ENCODE results near the gene STPG1.

The STPG1 gene

GRCh38 chr1:24392604-24392946 lies 21.0 kb downstream of the STPG1 start:
- no peak for DNase-seq

GRCh38 chr1:24391882-24392603 lies 21.5 kb downstream of the STPG1 start:
- DNase-seq: peak; percentile 49

DNA sequence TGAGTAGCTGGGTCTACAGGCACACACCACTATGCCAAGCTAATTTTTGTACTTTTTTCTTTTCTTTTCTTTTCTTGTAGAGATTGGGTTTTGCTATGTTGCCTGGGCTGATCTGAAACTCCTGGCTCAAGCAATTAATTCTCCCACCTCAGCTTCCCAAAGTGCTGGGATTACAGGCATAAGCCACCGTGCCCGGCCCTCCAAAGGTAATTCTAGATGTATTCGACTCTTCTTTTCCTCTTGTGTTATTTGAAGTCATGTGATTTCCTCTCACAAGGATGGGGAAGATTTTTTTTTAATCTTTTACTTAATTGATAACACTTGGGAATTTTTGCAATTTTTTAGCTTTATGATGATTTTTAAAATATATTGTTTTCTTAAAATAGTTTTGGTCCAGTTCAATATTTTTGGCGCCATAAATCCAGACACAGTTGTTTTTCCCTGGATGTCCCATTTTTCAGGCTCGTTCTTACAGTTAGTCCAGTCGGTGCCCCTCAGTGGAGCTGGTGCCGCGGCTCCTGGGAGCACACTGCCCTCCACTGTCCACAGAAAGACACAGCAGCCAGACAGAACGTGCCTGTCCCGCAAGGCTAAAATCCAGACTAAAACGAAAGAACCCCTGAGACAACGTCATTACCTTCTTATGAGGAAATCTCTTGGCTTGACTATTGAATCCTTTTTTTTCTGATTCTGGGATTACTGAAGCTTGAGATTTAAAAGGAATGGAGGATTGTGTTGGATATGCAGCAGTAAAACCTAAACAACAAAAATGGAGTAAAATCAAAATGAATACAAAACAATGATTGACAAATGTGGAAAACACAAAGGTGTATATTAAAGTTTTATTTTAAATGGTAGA lies 22.4 kb downstream of the STPG1 start:
- DNase-seq: peak; percentile 80

DNA sequence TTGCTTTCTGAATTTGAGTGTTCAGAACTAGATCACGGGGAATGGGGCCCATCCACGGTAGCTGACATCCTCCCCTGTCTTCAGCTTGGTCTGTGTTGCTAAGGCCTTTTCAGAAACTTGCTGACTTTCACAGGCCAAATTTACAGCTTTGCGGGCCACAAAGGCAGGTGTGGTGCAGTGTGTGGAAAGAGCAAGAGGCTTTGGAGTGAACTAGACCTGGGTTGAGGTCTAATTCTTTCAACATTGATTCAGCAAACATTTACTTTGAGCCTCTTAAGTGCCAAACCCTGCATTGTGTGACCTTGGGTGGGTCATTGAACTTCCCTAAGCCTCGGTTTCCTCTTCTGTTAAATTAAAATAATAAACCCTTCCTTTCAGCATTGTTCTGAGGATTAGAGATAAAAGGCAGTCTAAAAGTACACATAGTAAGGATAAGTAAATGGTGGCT lies 24.3 kb downstream of the STPG1 start:
- no peak for DNase-seq

DNA sequence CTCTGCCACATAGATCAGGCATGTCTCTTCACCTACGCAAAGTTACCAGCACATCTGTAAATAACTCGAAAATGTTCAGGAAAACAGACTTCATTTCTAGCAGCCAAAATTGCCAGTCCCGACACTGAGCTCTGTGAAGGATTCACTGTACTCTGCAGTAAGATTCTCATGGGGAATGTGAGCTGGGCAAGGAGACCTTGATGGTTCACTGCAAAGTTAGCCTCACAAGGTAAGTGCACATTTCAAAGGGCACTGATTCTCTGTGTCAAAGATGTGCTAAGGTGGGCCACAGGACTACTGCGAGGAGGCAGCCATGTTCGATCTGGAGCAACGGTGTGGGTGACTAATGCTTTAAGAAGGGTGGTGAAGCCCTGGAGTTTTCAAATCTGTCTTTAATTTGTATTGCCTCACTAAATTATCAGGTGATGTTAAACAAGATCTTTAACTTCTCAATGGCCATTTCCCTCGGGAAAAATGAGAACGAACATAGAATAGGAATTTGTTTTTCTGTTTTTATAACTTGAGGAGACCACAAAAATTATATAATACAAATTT lies 25.2 kb downstream of the STPG1 start:
- no peak for DNase-seq

DNA sequence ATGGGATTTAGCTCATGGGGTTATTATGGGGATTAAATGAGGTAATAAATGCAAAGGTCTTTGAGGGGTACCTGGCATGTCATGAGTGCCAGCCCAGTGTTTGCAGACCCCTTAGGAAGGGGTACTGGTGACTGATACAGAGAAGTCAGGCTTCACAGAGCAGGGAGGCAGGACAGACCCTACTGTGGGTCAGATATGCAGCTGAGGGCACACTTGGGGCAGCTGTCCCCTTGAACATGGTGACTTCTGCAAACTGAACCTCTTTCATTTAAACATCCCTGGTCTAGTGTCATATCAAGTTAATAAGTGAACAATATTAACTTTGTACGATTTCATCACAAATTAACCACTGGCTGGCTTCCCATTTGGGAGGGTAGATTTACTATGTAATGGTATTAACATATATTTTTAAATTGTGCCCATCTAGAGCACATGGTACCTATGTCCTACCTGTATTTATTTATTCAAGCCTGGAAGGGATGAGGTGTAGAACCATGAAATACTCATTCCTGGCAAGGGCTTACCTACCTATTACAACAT lies 25.9 kb downstream of the STPG1 start:
- DNase-seq: no peak

DNA sequence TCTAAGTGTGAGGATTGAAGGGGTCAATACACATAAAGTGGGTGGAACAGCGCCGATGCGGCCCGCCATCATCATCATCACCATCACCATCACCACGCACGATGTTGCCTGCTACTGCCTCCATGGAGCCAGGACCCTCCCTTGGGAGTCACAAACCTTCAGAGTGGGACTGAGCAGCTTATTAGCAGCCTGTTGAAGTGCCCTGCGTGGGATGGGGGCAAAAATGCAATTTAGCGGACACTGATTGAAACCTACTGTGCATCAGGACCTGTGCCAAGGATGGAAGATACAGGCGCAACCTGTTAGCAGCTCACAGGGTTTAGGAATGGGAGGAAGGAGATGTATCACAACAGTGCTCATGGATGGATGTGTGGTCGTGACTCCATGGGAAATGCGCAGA lies 26.7 kb downstream of the STPG1 start:
- no peak for DNase-seq

DNA sequence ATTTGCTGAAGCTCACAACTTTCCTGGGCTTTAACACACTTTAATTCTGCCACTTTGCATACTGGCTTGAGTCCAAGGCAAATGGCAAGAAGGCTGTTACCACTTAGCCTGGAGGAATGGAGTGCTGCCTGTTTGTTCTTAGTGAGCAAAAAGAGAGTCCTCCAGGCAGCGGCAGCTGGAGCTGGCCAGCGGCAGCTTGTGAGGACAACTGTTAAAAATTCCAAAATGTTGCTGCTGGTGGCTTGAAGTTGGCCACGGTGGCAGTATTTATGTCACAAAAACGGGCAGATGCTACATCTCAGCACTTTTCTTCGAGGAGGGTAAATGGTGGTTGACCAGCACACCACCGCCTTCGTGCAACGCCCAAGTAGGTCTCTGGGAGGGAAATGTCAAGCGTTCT lies 27.3 kb downstream of the STPG1 start:
- DNase-seq: peak; percentile 45

- no peak for DNase-seq
Measured at GRCh38 chr1:24385160-24385940, 28.2 kb downstream of the STPG1 start.

GRCh38 chr1:24384251-24385090 lies 29.1 kb downstream of the STPG1 start:
- DNase-seq: no peak

DNA sequence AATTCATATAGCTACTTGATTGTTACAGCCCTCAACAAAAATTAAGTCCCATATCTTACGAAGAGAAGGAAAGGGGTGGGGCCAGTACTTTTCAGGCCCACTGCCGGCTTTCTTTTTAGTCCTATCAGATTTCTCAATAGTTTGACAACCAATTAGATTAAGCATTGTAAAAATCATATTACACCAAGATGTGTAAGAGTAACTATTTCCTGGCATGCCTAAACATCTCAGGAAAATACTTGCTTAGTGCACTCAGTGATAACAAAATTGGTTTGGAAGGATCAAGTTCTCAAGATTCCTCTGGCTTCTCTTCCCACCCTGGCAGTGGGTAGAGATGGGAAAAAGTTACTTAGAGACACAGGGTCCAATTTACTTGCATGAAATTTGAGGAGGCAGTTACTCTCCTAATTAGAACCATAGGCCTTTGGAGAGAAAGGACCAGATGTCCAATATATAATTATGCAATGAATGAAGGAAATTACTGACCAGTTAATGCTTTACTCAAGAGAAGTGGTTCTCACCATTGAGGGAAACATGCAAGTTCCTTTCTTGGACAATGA lies 30.1 kb downstream of the STPG1 start:
- DNase-seq: no peak

DNA sequence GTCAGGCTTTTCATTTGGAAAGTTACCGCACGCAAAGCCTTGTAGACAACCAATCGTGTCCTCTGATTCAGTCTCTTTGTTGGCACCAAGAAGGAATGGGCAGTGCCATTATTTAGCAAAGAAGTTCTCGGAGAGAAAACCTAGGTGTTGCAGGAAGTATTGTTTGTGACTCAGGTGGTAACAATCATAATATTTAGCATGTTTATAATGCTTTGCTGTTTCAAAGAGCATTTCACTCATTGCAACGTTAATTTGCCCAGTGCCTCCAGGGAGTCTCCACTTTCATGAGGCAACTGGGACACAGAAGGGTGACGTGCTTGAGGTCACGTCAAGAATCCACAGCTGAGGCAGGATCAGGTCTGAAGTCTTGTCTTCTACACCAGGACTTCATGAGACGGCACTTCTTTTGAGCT lies 31.4 kb downstream of the STPG1 start:
- DNase-seq: no peak

GRCh38 chr1:24381256-24381655 lies 32.3 kb downstream of the STPG1 start:
- no peak for DNase-seq

- no peak for DNase-seq
Measured at GRCh38 chr1:24380508-24380907, 33.1 kb downstream of the STPG1 start.

GRCh38 chr1:24379733-24380315 lies 33.8 kb downstream of the STPG1 start:
- no peak for DNase-seq

DNA sequence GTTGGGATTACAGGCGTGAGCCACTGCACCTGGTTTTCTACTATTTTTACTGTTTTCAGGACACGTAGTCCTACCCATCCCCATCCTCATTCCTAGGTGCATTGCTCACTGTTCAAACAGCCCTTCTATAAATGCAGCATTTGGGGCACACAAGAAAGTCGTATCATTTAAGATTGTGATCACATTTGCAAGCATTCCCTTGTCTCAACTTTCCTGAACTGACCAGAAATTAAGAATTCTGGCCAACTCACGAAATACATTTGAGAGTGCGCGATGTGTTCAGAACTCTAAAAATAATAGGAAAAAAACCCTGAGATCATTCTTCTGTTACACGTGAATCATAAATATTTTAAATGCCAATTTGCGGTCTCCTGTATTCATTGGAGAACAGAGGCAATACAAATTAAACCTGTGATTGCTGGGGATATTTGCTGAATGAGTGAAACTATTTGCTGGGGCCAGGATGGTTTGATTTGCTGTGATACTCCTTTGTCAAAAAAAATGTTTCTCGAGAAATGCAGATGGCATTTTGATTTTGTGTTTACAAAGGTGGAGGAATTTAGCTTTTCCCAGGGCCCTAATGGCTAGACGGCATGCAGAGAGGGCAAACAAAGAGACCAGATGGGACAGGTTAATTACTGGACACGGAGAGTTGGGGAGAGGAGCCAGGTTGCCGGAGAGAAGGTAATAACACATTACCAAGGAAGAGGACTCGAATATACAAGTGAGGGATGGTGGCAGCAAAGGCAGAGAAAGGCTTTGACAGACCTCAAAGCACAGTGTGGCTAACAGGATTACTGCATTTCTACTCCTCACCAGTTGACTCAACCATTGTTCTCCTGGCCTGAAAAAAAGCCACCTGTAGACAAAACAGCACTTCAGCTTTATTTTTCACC lies 38.4 kb downstream of the STPG1 start:
- peak; percentile 65 for DNase-seq

- DNase-seq: peak; percentile 59
Measured at GRCh38 chr1:24373710-24374109, 39.9 kb downstream of the STPG1 start.

DNA sequence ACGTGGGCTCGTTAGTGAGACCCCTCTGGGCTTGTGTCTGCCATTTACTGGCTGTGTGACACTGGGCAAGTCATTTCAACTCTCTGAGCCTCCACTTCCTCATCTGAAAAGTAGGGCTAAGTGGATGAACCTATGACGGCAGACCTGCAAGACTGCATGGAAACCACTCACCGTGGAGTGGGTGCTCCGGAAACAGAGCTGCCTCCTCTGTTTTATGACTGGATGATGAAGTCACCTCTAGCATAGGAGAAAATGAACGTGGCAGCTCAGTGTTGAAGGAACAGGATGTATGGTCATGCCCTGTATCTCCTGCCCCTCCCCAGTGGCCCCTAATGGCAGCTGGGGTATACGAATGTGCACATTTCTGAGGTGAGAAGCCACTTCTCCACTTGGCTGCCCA lies 40.5 kb downstream of the STPG1 start:
- DNase-seq: no peak

DNA sequence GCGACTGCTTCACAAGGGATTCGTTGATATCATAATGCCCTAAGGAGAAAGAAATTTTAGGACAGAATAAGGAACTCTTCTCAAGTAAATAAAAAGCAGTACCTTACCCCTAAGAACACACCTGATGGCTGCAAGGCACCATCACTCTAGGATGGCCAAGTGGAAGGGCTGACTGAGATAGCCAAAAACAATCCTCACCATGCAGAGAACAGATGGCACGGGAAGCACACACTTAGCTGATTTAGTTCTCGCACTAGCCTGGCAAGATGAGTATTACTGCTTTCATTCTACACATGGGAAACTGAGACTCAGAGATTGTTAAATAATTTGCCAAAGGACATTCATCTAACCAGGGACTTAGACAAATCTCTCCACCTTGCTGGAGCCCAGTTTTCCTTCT lies 43.8 kb downstream of the STPG1 start:
- peak; percentile 15 for DNase-seq

- no peak for DNase-seq
Measured at GRCh38 chr1:24369199-24369598, 44.4 kb downstream of the STPG1 start.

Data from NCI-H2171 (cell line).